ENCODE results near the gene GPC5.

The GPC5 gene

DNA sequence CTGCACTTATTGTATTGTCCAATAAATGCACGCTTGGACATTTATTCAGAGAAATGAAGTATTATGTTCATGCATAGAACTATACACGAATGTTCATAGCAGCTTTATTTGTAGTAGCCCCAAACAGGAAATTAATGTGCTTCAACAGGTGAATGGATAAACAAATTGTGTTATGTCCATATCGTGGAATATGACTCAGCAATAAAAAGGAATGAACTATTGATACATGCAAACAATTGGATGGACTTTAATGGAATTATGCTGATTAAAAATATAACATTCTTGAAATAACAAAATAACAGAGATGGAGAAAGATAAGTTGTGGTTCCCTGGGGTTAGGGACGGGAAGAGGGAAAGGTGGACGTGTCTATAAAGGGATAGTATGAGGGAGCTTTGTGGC, 65.9 kb downstream of the GPC5 start:
- ChIA-PET CTCF (no interaction called here), POLR2A (no interaction called here)
- TF ChIP-seq, protein P1, sequence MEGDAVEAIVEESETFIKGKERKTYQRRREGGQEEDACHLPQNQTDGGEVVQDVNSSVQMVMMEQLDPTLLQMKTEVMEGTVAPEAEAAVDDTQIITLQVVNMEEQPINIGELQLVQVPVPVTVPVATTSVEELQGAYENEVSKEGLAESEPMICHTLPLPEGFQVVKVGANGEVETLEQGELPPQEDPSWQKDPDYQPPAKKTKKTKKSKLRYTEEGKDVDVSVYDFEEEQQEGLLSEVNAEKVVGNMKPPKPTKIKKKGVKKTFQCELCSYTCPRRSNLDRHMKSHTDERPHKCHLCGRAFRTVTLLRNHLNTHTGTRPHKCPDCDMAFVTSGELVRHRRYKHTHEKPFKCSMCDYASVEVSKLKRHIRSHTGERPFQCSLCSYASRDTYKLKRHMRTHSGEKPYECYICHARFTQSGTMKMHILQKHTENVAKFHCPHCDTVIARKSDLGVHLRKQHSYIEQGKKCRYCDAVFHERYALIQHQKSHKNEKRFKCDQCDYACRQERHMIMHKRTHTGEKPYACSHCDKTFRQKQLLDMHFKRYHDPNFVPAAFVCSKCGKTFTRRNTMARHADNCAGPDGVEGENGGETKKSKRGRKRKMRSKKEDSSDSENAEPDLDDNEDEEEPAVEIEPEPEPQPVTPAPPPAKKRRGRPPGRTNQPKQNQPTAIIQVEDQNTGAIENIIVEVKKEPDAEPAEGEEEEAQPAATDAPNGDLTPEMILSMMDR (IDR thresholded peaks at IDR 0.05; ENCODE audit: control extremely low read depth, extremely low read depth, low read depth, missing control alignments), result no peak
- no peak for DNase-seq (ENCODE audit: extremely low spot score)

DNA sequence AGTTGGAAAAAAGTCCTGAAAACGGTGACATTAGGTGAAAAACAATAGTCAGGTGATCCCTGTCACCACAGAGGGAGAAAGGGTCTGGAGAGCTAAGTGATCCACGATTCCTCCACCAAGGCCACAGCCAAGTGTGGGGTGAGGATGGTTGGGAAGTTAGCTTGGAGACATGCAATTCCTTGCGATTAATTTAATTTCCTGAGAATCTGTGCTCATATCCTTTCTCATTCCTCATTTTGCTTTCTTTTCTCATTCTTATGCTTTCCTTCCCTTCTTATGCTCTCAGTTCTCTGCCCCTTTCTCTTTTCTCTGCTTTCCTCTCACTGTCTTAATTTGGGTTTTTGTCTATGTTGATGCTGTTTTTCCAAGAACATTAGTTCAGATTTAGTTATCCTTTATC, 68.8 kb downstream of the GPC5 start:
- DNase-seq (ENCODE audit: extremely low spot score), result no peak
- ChIA-PET CTCF (no interaction called here), POLR2A (no interaction called here)
- TF ChIP-seq, protein P1 (IDR thresholded peaks at IDR 0.05; ENCODE audit: control extremely low read depth, extremely low read depth, low read depth, missing control alignments), result no peak

DNA sequence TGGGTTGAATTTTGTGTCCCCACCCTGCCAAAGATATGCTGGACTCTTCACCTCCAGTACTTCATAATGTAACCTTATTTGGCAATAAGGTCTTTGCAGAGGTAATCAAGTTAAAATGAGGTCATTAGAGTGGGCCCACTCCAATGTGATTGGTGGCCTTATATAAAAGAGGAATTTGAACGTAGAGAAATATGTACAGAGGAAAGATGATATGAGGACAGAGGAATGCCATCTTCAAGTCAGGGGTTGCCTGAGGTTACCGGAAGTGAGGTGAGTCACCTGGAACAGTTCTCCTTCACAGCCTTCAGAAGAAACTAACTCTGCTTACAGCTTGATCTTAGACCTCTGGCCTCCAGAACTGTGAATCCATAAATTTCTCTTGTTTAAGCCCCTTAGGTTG, 69.9 kb downstream of the GPC5 start:
- TF ChIP-seq, protein P1 (IDR thresholded peaks at IDR 0.05; ENCODE audit: control extremely low read depth, extremely low read depth, low read depth, missing control alignments), result no peak
- no peak for DNase-seq (ENCODE audit: extremely low spot score)
- POLR2A ChIA-PET, result no interaction called here
- CTCF ChIA-PET, result no interaction called here

DNA sequence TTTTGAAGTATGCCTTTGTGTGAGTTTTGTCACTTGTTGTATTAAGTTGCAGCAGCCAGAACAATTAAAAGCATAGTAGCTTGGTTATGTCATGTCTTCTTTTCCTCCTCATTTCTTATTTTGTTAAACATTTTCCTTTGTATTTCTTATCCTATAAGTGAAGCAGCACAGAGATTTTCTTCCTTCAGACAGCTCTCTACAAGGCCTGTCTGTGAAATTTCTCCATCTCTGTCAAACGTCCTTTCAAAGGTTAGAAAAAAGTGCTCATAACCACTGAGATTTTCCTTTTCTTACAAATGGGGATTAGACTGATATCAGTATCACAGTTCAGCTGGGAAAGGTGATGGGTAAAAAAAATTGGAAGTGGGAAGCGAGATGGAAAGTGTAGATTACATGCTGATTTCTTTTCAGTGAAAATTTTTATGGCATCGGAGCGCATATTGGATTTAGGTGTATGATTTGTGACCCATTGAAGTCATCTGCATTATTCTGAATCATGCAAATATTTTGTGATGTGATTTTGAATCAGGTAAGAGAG, 71.7 kb downstream of the GPC5 start:
- DNase-seq (ENCODE audit: extremely low spot score), result no peak
- CTCF ChIA-PET, result no interaction called here
- TF ChIP-seq, protein P1 (IDR thresholded peaks at IDR 0.05; ENCODE audit: control extremely low read depth, extremely low read depth, low read depth, missing control alignments), result no peak
- POLR2A ChIA-PET, result no interaction called here

DNA sequence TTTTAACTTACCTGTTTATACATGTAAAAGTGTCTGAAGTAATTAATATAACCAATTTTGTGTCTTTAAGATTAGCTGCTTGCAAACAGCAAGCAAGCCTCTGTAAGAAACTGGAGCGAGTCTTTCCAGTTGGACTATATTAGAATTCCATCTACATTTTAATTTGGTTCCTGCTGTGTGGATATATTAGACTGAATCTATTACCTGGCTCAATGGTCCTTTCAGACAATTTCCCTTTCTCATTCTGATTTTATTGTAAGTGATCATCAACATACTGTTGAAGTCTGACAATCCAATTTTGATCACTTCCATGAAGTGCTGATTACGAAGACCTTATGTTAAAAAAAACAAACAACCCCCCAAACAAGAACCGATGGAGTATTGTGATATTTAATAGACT, 72.3 kb downstream of the GPC5 start:
- DNase-seq (ENCODE audit: extremely low spot score), result no peak
- TF ChIP-seq, protein P1 (IDR thresholded peaks at IDR 0.05; ENCODE audit: control extremely low read depth, extremely low read depth, low read depth, missing control alignments), result no peak
- POLR2A ChIA-PET, result no interaction called here
- CTCF ChIA-PET, result no interaction called here

- TF ChIP-seq, protein P1 (IDR thresholded peaks at IDR 0.05; ENCODE audit: control extremely low read depth, extremely low read depth, low read depth, missing control alignments), result no peak
- no peak for DNase-seq (ENCODE audit: extremely low spot score)
- ChIA-PET CTCF (interaction anchor here (1.0 kb wide), 2 partner anchors 10 to 13 kb away, joined by 3 to 4 read pairs; no protein-coding TSS in a partner anchor), POLR2A (no interaction called here)
These were observed 84.0 kb downstream of the GPC5 start for GRCh38 chr13:91482427-91482826.

- ChIA-PET CTCF (interaction anchor here (0.8 to 1.7 kb wide), 5 partner anchors 10 to 230 kb away, joined by 3 to 5 read pairs (median 4); no protein-coding TSS in a partner anchor), POLR2A (no interaction called here)
- TF ChIP-seq, protein P1 (IDR thresholded peaks at IDR 0.05; ENCODE audit: control extremely low read depth, extremely low read depth, low read depth, missing control alignments), result no peak
- DNase-seq (ENCODE audit: extremely low spot score), result no peak
These were observed 93.6 kb downstream of the GPC5 start for GRCh38 chr13:91491980-91492379.

Measured in GM10248 (cell line).